IMR-90 (cell line): ENCODE measurements around the gene TSC22D4. TPM values are rescaled to one million over a fixed set of nuclear protein-coding genes. Genes with fewer than 3 reads are reported as not detected.

Experiments used
- ATAC-seq: fragments of 200-7000 bp; cut with Tn5 transposase; 2 replicates; pipeline ENCODE4 v1.9.1; 2020; ENCODE audit warnings: low read depth, mild to moderate bottlenecking, moderate library complexity
- BruUV-seq: library from RNA; stranded (reverse); fragments of 400-500 nt; replicated peaks from 2 replicates; lab custom pipeline; 2021; lab: Mats Ljungman, UMichigan
- CTCF ChIA-PET: fragments of 300-600 bp; formaldehyde crosslinking; extraction: SDS; loops from one replicate; lab custom pipeline; 2021; ENCODE audit warnings: antibody characterized with exemption; lab: Yijun Ruan, JAX
- POLR2A ChIA-PET: fragments of 300-600 bp; sonication (Branson Sonifier 250); formaldehyde crosslinking; loops from one replicate; lab custom pipeline; 2022; ENCODE audit warnings: antibody characterized with exemption; ENCODE audit not compliant: unreplicated experiment; lab: Charles Lee
- DNase-seq: peaks from one replicate; pipeline ENCODE4 v3.0.0; 2013
- H2AFZ ChIP-seq: replicated peaks from 2 replicates; pipeline ENCODE3; 2013; ENCODE audit warnings: low read length, mild to moderate bottlenecking; ENCODE audit not compliant: poor library complexity
- H2AK5ac ChIP-seq: 2 replicates; pipeline ENCODE4 v1.6.1; 2013; ENCODE audit warnings: low read depth, low read length, inconsistent platforms
- H2AK9ac ChIP-seq: replicated peaks from 2 replicates; pipeline ENCODE3; 2013; ENCODE audit warnings: mild to moderate bottlenecking, low read depth, low read length, moderate library complexity; ENCODE audit not compliant: poor library complexity
- H2BK120ac ChIP-seq: 2 replicates; pipeline ENCODE4 v1.6.1; 2013; ENCODE audit warnings: low read depth, low read length, inconsistent platforms
- H2BK15ac ChIP-seq: 3 replicates; pipeline ENCODE4 v1.6.1; 2013; ENCODE audit warnings: low read depth, low read length, inconsistent platforms
- H2BK20ac ChIP-seq: 2 replicates; pipeline ENCODE4 v1.6.1; 2013; ENCODE audit warnings: low read depth, mild to moderate bottlenecking, inconsistent platforms, low read length, moderate library complexity
- H2BK5ac ChIP-seq: 2 replicates; pipeline ENCODE4 v1.6.1; 2013; ENCODE audit warnings: mild to moderate bottlenecking, low read depth, low read length, inconsistent platforms; ENCODE audit not compliant: poor library complexity, severe bottlenecking
- H3K14ac ChIP-seq: replicated peaks from 2 replicates; pipeline ENCODE4 v1.6.1; 2013; ENCODE audit warnings: low read depth, low read length, inconsistent platforms
- H3K18ac ChIP-seq: 2 replicates; pipeline ENCODE4 v1.6.1; 2013; ENCODE audit warnings: low read depth, low read length, control low read depth
- H3K23ac ChIP-seq: 2 replicates; pipeline ENCODE4 v1.6.1; 2013; ENCODE audit warnings: low read depth, low read length, inconsistent platforms
- H3K27ac ChIP-seq: 2 replicates; pipeline ENCODE4 v1.5.1; 2013; ENCODE audit warnings: mild to moderate bottlenecking, control low read depth, low read length; ENCODE audit not compliant: insufficient read depth
- H3K27me3 ChIP-seq: 2 replicates; pipeline ENCODE4 v1.6.1; 2013; ENCODE audit warnings: low read length; ENCODE audit not compliant: control insufficient read depth, insufficient read depth
- H3K36me3 ChIP-seq: 2 replicates; pipeline ENCODE4 v1.6.1; 2013; ENCODE audit warnings: low read length, mixed read lengths; ENCODE audit not compliant: control insufficient read depth, insufficient read depth
- H3K4ac ChIP-seq: 2 replicates; pipeline ENCODE4 v1.6.1; 2013; ENCODE audit warnings: low read depth, low read length, inconsistent platforms
- H3K4me1 ChIP-seq: 2 replicates; pipeline ENCODE4 v1.6.1; 2013; ENCODE audit warnings: low read length, mixed read lengths; ENCODE audit not compliant: control insufficient read depth, insufficient read depth
- H3K4me2 ChIP-seq: 2 replicates; pipeline ENCODE4 v1.6.1; 2013; ENCODE audit warnings: low read depth, mild to moderate bottlenecking, control low read depth, low read length, moderate library complexity
- H3K4me3 ChIP-seq: 2 replicates; pipeline ENCODE4 v1.5.1; 2013; ENCODE audit warnings: low read depth, mild to moderate bottlenecking, control low read depth, low read length, moderate library complexity; ENCODE audit not compliant: insufficient read depth
- H3K56ac ChIP-seq: 2 replicates; pipeline ENCODE4 v1.6.1; 2013; ENCODE audit warnings: low read length, inconsistent platforms; ENCODE audit not compliant: insufficient read depth; ENCODE audit errors: extremely low read depth
- H3K79me1 ChIP-seq, 2 experiments: 2 replicates each; pipeline ENCODE4 v1.6.1; 2013; ENCODE audit warnings: low read length in 2 of 2, inconsistent platforms in 1 of 2, low read depth in 1 of 2
- H3K9ac ChIP-seq: 2 replicates; pipeline ENCODE4 v1.6.1; 2013; ENCODE audit warnings: low read depth, low read length, control low read depth
- H3K9me1 ChIP-seq: 2 replicates; pipeline ENCODE4 v1.6.1; 2013; ENCODE audit warnings: low read length, inconsistent platforms; ENCODE audit not compliant: insufficient read depth
- H3K9me3 ChIP-seq: 2 replicates; pipeline ENCODE4 v1.6.1; 2013; ENCODE audit warnings: low read length; ENCODE audit not compliant: control insufficient read depth, insufficient read depth
- H4K20me1 ChIP-seq: 2 replicates; pipeline ENCODE4 v1.6.1; 2013; ENCODE audit warnings: low read length, inconsistent platforms; ENCODE audit not compliant: insufficient read depth
- H4K5ac ChIP-seq: 2 replicates; pipeline ENCODE4 v1.6.1; 2013; ENCODE audit warnings: mild to moderate bottlenecking, low read depth, low read length, control low read depth
- H4K8ac ChIP-seq, 2 experiments: 2 replicates each; pipeline ENCODE4 v1.6.1; 2013; ENCODE audit warnings: low read depth in 2 of 2, low read length in 2 of 2, control low read depth in 1 of 2, inconsistent platforms in 1 of 2
- H4K91ac ChIP-seq: 2 replicates; pipeline ENCODE4 v1.6.1; 2013; ENCODE audit warnings: low read depth, low read length, inconsistent platforms; ENCODE audit not compliant: insufficient read depth
- FOS ChIP-seq: fragments of 150-350 bp; IDR thresholded peaks from 2 replicates; pipeline ENCODE4 v1.6.1; 2016; ENCODE audit warnings: low read depth, low read length
- MXI1 ChIP-seq: IDR thresholded peaks from 2 replicates; pipeline ENCODE4 v1.6.1; 2012; ENCODE audit warnings: low read depth, mild to moderate bottlenecking, low read length, moderate library complexity, borderline replicate concordance
- RCOR1 ChIP-seq: IDR thresholded peaks from 2 replicates; pipeline ENCODE4 v1.6.1; 2012; ENCODE audit warnings: mild to moderate bottlenecking, low read length, improper control_type of control experiment; ENCODE audit not compliant: insufficient replicate concordance
- USF2 ChIP-seq: fragments of 150-350 bp; IDR thresholded peaks from 2 replicates; pipeline ENCODE4 v1.6.1; 2017; ENCODE audit warnings: mild to moderate bottlenecking, antibody characterized with exemption, low read length, low read depth
- WGBS, 2 experiments: methylation state at CpG; one replicate each; pipeline versions ENCODE4 v1.1.5 to v1.1.7; 2013; ENCODE audit warnings: missing lambda C conversion rate in 2 of 2; ENCODE audit not compliant: insufficient read length in 1 of 2; ENCODE audit errors: extremely low coverage in 2 of 2; 5-methylcytosine and 5-hydroxymethylcytosine counted together
- dilution Hi-C: fragments of 300-500 bp; cut with HindIII; formaldehyde crosslinking; loops from one replicate; pipeline ENCODE4 v1.14.3; 2018; ENCODE audit warnings: low sequenced_read_pairs; ENCODE audit not compliant: unreplicated experiment
- in situ Hi-C: fragments of 300-500 bp; cut with MboI; formaldehyde crosslinking; loops from 3 replicates; pipeline ENCODE4 v1.14.3; 2019; ENCODE audit warnings: low sequenced_read_pairs, inconsistent platforms, mixed read lengths
- intact Hi-C: fragments of 100-400 bp; cut with micrococcal nuclease; formaldehyde crosslinking; loops from 2 replicates; pipeline ENCODE4 v1.10.0; 2022
- polyA plus RNA-seq, 3 experiments: library from polyadenylated mRNA; depleted of rRNA; stranded (reverse); fragments of >200 nt; gene quantifications; 2 replicates each; pipeline ENCODE4 v1.2.3, GENCODE V29; 2012; ENCODE audit warnings: low replicate concordance in 1 of 3
- total RNA-seq: library from RNA; depleted of rRNA; stranded (reverse); fragments of >200 nt; gene quantifications from 2 replicates; pipeline ENCODE4 v1.2.3, GENCODE V29; 2012

Gene TSC22D4
- total and polyA plus RNA-seq, 2 of the 4 experiments (the other 2 are of a cell fraction) = 9.3 to 29.9 TPM

- H2AK5ac ChIP-seq = 0 out of 2 replicates have a peak overlapping the region, but pooled peaks have one; percentile 3
- WGBS, 2 experiments = no CpG with 5 or more reads among the region's 4 CpGs
- peaks cover 13% of the 10 kb centered on the region for H4K20me1 ChIP-seq
- H3K9ac ChIP-seq = no peak overlapping the region
- no peak overlapping the region for H2BK15ac ChIP-seq
- H4K8ac ChIP-seq = no peak overlapping the region
- intact Hi-C loops (no loop called here), in situ Hi-C loops (loop anchor here (25.0 kb wide), 1 partner anchor 680 kb away; no protein-coding TSS in a partner anchor), dilution Hi-C loops (no loop called here)
- H2BK120ac ChIP-seq = no peak overlapping the region
- ATAC-seq = no peak
- no TSS peak for BruUV-seq
- no peak overlapping the region for H3K18ac ChIP-seq
- no peak overlapping the region for H3K23ac ChIP-seq
- H3K4me2 ChIP-seq = no peak overlapping the region
- H3K36me3 ChIP-seq = peaks cover 28% of the 10 kb centered on the region
- no peak overlapping the region for H2BK20ac ChIP-seq
- no peaks in the 10 kb centered on the region for H3K27me3 ChIP-seq
- H3K4ac ChIP-seq = no peak overlapping the region
- H3K27ac ChIP-seq = no peak overlapping the region
- H2AFZ ChIP-seq = no peak overlapping the region
- DNase-seq = no peak
- peaks cover 15 to 56% of the 10 kb centered on the region in 2 experiments for H3K79me1 ChIP-seq
- H4K91ac ChIP-seq = no peak overlapping the region
- POLR2A ChIA-PET = interaction anchor here (0.7 kb wide), 1 partner anchor 12 kb away, joined by 3 read pairs; no protein-coding TSS in a partner anchor
- no peak overlapping the region for H2AK9ac ChIP-seq
- no peak overlapping the region for H3K14ac ChIP-seq
- no peak overlapping the region for H4K5ac ChIP-seq
- TF ChIP-seq MXI1 (no peak), FOS (no peak), USF2 (no peak), RCOR1 (no peak)
- no peak overlapping the region for H3K4me3 ChIP-seq
- no peaks in the 10 kb centered on the region for H3K9me3 ChIP-seq
- peaks cover 8% of the 10 kb centered on the region; the same call in 1 of the 2 replicates for H3K4me1 ChIP-seq
- no peak overlapping the region for H3K56ac ChIP-seq
- CTCF ChIA-PET = no interaction called here
- no peak overlapping the region for H2BK5ac ChIP-seq
- H3K9me1 ChIP-seq = peaks cover 13% of the 10 kb centered on the region
These were observed 47.0 kb downstream of the TSC22D4 start for GRCh38 chr7:100432053-100432452.
